Activated effector memory CD4-positive, alpha-beta T cell treated with Interleukin-2 at 50 U/mL for 16 hours (primary cell): Measurements from ENCODE around the gene NKX1-2.
"Not testable (repeated sequence)": the region's sequence is repeated elsewhere in the genome, so short reads cannot be mapped to it uniquely, and the experiment has no call there.

Source experiments
- DNase-seq: peaks from one replicate; pipeline ENCODE4 v3.0.0-alpha.2; 2020

The NKX1-2 gene

GRCh38 chr10:124449170-124450011 is 444 bp downstream of the NKX1-2 start:
- no peak for DNase-seq

GRCh38 chr10:124448696-124449169 is 1.1 kb downstream of the NKX1-2 start:
- no peak for DNase-seq

DNA sequence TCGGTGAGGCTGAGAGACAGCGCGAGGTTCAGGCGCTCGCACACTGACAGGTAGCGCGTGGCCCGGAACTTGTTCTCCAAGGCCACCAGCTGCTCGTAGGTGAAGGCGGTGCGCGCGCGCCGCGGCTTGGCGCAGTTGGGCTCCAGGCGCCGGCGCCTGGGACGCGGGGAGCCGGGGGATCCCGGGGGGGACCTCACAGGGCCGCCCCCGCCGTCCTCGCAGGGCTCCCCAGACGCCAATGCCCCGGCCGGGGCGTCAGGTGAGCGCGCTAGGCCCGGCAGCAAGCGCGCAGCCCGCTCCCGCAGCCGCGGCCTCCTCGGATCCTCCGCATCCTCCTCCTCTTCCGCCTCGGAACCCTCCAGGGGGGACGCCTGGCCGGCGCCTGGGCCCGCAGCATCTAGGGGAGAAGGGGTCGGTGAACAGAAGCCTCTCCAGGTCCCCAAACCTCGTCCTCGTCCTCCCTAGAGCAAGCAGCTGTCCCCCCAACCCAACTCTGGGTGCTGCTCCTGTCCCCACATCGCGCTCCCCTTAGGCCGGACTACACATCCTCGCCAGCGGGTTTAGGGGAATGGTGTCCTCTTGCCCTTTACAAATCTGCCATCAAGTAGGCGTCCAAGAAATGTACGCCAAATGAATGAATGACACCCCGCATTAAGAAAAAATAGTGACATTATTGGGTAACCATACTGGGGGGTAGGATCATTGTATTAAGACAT is 1.9 kb downstream of the NKX1-2 start:
- DNase-seq, result no peak

DNA sequence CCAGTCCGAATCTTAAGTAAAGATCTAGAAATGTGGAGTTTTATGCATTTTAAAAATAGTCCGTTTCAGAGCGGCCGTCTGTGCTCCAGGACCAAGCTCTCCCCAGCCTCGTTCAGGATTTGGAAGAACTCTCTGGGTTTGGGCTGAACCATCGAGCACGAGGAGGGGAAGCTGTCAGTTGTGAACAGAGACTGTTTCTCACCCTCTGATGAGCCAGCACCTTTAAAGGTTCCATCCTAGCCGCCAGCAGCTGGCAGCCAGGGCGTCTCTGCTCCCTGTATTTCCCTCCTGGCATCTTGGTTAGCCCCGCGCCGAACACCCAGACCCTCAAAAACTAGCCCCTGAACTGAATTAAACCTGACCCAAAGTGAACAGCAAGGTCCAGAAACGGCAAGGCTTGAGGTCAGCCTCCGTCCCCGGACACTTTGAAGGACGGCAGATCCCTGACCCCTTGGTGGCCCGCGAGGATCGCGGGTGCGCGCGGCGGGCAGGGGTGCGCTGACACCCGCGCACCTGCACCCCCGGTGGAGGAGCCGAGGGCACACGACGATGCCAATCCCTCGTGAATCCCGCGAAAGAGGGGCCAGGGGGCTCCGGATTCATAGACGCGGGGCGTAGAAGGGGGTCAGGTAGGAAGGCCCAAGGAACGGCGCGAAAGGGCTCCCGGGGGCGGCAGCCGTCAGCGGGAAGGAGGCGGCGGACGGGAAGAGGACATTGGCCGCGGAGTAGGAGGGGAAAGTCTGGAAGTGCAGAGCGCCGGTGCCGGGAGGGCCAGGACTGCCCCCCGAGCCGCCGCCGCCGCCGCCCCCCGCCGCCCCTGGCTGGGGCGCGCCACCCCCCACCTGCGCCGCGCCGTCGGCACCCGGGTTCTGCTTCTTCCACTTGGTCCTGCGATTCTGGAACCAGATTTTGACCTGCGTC is 2.7 kb downstream of the NKX1-2 start:
- DNase-seq, result no peak

- DNase-seq, result not testable (repeated sequence)
Measured at GRCh38 chr10:124441694-124442093, 8.1 kb downstream of the NKX1-2 start.

DNA sequence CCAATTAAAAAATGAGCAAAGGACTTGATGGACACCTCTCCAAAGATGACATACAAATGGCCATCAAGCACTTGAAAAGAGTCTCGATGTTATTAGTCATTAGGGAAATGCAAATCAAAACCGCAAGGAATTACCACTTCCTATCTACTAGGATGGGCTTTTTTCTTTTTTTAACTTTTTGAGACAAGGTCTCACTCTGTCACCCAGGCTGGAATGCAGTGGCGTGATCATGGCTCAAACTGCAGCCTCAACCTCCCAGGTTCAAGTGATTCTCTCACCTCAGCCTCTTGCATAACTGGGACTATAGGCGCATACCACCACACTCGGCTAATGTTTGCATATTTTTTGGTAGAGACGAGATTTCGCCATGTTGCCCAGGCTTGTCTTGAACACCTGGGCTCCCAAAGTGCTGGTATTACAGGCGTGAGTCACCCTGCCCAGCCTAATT is 13.6 kb downstream of the NKX1-2 start:
- no peak for DNase-seq

GRCh38 chr10:124435683-124436082 is 14.2 kb downstream of the NKX1-2 start:
- not testable (repeated sequence) for DNase-seq

GRCh38 chr10:124433461-124433860 is 16.4 kb downstream of the NKX1-2 start:
- no peak for DNase-seq

DNA sequence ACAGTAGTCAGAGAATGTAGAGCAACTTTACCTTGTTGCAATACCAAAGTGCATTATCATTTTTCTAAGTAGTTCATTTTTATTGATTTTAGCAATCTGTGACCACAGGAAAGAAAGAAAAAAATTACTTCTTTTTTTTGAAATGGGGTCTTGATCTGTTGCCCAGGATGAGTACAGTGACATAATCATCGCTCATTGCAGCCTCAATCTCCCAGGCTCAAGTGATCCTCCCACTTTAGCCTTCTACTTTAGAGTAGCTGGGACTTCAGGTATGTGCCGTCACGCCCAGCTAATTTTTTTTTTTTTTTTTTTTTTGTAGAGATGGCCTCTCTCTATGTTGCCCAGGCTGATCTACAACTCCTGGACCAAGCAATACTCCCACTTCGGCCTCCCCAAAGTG is 19.8 kb downstream of the NKX1-2 start:
- DNase-seq, result no peak

DNA sequence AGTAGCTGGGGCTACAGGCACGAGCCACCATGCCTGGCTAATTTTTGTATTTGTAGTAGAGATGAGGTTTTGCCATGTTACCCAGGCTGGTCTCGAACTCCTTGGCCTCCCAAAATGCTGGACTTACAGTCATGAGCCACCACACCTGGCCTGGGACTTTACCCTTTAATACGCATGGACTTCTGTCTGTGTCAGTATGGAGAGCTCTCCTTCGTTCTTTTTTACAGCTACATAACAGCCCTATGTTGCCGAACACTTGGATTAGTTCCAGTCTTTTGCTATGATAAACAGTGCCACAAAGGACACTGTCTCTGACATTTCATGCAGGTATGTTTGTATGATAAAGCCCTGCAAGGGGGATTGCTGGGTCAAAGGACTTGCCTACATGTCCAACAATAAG is 20.3 kb downstream of the NKX1-2 start:
- DNase-seq, result no peak

DNA sequence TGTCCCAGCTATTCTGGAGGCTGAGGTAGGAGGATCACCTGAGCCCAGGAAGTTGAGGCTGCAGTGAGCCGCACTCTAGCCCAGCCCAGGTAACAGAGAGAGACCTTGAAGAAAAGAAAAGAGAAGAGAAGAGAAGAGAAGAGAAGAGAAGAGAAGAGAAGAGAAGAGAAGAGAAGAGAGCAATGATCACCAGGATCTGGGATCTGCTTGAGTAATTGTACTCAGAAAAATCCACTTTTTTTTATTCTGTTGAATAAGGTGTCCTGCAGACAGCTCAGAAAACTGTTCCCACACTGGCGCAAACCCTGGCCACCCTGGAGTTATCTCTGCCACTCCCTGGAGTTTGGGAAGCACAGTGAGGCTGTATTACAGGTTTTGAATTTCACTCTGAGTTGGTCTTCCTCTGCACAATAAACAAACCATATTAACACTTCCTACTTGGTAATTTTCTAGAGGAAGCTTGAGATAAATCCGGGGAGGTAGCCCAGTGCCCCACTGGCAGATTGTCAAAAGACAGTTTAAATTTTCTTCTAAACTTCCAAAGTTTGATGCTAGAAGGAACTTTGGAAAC is 21.5 kb downstream of the NKX1-2 start:
- DNase-seq, result no peak

- DNase-seq, result no peak
Measured at GRCh38 chr10:124425227-124425962, 24.4 kb downstream of the NKX1-2 start.

- no peak for DNase-seq
Measured at GRCh38 chr10:124423813-124424212, 26.0 kb downstream of the NKX1-2 start.

- DNase-seq, result no peak
Measured at GRCh38 chr10:124422742-124423141, 27.1 kb downstream of the NKX1-2 start.

DNA sequence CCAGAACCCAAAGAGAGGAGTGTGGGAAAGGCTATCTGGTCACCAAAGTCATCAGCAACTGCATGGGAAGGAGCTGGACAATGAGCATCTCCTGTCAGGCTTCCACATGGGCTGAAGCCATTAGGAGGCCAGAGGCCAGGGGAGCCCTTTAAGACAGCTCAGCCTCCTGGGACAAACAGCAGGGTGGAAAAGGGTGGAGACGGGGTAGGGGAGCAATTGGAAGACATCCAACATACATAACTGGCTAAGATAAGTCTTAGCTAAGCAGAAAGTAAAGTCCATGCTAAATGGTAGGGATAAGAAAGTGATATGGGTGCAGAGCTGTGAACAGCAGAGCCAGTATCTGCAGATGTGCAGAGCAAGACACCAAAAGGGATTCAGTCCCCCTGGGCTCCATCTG is 29.6 kb downstream of the NKX1-2 start:
- DNase-seq, result no peak

DNA sequence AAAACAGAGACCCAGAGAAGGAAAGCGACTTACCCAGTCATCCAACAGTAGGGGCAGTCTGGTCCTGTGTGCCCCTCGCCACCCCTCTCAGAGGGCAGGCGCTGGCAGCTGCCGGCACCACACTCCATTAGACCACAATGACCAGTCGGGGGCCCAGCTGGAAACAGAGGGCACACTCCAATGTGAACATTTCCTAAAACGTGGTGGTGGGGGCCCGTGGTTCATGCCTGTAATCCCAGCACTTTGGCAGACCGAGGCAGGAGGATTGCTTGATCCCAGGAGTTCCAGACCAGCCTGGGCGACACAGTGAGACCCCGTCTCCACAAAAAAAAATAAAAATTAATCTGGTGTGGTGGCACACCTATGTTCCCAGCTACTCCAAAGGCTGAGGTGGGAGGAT is 30.2 kb downstream of the NKX1-2 start:
- no peak for DNase-seq

DNA sequence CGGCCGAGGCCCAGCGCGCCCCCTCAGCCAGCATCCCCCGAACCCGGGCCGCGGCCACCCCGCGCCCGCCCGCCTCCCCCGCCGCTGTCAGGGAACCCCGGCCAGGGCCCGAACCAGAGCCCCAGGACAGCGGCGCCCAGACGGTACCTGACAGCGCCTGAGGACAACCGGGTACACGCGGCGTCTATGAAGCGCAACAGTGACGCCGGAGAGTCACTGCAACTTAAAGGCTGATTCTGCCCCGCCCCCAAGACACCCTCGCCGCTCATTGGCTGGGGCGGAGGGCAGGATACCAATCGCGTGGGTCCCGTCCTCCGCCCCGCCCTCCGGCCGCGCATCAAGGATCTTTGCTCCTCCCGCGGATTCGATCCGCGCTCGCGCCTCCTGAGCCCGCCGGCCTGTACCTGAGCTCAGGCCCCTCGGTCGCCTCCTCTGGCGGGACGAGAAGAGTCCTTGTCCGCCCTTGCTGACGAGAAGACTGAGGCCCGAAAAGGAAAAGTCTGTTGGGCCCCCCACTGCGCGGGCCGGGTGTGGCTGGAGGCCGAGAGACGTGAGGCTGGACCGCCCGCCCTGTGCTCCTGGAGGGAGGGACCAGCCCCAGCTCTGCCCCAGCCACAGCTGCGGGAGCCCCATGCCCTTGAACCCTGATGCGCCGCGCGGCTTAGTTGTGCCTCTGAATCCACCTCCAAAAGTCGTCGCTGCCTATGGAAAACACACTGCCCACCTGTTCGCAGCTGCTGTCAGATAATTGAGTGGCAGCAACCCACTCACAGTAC is 30.9 kb downstream of the NKX1-2 start, which contains the start of gene OAT:
Gene OAT (minus strand): TSS at position 198 of the 776 bp plus-strand sequence. CDS start 6,752 bp downstream, outside the sequence.
- DNase-seq, result peak; percentile 94

DNA sequence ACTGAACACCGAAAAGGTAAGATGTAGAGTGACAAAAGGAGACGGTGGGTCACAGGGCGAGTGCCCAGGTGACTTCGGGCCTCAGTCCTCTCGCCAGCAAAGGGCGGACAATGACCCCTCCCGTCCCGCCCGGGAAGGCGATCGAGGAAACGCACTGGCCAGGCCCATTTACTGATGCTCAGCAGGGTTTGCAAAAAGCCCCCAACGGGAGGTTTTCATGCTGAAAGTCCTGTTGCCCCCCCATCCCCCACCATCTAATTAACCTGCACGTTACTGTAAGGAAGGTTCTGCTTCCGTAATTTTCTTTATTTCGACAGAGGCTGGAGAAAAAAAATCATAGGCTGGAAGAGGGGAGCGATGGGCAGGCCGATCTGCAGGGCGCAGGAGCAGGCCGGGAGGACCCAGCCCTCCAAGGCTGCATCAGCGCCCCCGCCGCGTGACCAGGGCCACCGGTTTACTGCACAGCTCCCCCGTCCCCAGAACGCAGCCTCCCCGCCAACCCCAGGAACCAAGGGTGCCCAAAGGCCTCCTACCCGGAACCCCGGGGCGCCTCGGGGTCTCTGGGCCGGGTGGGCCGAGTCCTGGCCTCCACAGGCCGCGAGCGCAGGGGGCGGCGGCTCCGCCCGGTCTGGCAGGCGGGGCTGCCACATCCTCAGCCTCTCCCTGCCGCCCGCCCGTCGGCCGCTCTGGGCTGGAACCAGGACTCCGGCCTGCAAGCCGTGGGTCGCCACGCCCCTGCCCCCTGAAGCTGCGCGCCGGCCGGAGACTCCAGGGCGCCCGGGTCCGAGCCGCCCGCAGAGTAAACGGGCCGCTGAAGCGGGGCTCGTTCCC is 31.7 kb downstream of the NKX1-2 start:
- peak; percentile 23 for DNase-seq

DNA sequence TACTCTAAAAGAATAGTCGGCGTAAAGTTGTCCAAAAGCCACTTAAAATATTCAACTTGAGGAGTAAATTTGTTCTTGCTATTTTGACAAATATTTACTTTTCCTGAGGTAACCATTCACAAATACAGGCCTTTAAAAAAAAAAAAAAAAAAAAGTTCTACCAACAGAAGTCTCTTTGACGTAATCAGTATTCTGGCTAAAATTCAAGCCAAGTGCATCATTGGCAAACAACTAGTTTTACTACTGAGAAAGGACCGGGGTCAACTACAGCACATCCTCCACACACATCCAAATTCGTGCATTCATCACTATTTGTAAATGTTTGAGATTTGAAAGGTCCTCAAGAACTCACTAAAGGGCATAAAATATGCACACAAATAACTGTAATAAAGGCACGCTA is 33.1 kb downstream of the NKX1-2 start:
- DNase-seq, result no peak

DNA sequence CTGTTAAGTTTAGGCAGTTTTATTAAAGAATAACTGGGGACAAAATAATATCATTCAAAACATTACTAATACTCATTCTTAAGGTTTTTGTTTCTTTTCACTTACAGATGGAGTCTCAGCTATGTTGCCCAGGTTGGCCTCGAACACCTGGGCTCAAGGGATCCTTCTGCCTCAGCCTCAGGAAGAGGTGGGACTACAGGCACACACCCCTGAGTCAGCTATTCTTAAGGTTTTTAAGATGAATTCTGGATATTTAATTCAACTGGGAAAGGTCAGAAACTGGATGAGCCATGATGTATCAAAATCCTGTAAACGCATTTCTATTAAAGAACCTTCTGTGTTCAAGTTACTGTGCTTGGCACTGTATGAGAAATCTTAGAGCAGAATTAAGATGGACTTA is 34.6 kb downstream of the NKX1-2 start:
- DNase-seq, result no peak
